HG02798 (cell line): ENCODE data around the gene DTX1.

Experiments used
- ATAC-seq: cut with Tn5 transposase; IDR thresholded peaks from one replicate; pipeline ENCODE4 v1.9.1; 2021; ENCODE audit warnings: mild to moderate bottlenecking; ENCODE audit not compliant: unreplicated experiment, poor library complexity

DTX1 gene

GRCh38 chr12:113054948-113055486 is 1.5 kb upstream of the DTX1 start:
- ATAC-seq, result no peak

GRCh38 chr12:113055594-113056380 is 743 bp upstream of the DTX1 start:
- ATAC-seq, result no peak

DNA sequence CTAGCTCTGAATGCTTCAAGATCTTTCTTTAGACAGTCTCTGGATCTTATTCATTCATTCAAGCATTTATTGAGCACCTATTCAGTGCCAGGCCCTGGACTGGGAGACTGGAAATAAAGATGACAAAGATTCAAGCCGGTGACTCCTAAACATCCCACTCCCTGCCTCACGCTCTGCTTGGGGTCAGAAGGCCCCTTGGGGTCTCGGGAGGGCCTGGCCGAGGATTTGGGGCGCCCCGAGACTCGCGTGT is 224 bp upstream of the DTX1 start:
- no peak for ATAC-seq

- ATAC-seq, result no peak
Measured at GRCh38 chr12:113057565-113058485, 1.3 kb downstream of the DTX1 start.

GRCh38 chr12:113058553-113058952 is 2.0 kb downstream of the DTX1 start:
- ATAC-seq, result no peak

DNA sequence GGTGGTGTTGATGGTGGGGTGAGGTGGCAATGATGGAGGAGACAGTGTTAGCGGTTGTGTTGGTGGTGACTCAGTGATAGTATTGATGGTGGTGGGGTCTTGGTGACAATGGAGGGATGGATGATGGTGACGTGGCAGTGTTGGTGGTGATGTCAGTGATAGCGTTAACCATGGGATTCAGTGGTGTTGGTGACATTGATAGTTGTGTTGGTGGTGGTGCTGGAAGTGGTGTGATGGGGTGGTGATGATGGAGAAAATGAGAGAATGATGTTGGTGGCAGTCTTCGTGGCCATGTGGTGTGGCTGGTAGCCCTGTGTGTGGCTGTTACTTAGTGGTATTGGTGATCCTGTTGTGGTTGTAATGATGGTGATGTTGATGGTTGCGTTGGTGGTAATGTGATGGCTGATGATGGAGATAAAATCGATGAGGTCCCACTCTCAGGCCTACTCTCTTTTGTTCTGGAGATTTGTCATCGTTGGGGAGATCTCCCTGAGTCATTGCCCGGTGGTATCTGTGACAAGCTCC is 2.6 kb downstream of the DTX1 start:
- no peak for ATAC-seq

GRCh38 chr12:113060336-113060960 is 3.9 kb downstream of the DTX1 start:
- ATAC-seq, result no peak

DNA sequence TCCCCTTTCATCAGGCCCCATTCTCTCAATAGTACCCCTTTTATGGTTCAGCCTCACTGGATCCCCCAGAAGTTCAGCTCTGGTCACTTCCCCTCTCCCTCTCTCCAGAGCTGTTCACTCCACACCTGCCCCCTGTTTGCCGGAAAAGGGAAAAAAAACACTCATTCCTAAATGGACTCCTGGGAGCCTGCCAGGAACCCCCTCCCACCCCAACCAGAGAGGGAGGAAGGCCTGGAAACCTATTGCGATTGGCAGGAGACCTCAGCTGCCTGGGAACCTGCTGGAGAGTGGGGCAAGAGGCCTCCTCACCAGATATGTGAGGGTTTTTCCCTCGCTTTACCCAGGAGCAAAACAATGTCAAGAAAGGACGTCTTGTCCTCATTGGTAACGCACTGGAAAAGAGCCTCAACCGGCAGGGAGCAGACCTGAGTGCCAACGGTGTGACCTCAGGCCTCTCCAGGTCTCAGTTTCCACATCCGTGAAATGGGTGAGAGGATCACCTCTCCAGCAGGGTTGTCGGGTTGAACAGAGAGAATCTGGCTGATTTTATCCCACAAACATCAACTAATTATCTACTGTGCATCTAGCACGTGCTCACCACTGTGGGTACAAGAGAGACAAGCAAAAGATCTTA is 4.6 kb downstream of the DTX1 start:
- no peak for ATAC-seq

DNA sequence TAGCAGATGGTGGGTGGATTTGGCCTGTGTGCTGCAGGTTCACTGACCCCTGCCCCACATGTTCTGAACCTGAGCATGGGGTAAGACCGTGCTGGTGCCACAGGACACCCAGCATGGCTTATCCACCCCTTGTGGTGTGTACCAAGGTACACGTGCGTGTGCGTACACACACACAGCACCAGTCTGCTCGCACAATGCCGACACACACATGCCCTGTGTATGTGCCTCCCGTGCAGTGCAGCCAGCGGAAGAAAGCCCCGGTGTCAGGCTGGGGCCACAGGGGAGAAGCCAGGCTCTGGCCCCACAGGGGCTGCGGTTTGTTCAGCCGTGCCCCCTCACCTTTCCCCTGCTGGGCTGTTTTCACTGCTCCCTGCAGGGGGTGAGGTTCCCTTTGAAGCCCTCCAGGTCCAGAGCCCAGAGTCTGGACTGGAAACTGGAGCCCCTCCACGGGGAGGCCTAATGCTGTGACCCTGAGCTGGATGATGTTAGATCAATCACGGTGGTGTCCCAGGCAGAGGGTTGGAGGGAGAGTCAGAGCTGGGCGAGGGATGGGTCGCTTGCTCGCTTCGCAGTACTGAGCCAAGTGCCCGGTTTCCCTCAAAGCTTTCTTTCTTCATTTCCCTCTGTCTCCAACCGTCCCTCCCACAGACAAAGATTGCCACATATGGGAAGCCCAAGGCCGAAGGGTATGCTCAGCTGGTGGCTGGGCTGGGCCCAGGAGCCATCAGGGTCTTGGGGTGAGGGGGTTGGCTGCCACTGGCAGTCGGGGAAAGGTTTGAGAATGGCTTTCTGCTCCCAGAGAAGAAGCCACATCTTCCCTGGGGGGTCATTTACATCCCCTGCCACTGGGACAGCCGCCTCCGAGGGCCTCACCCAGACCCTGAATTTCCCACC is 6.2 kb downstream of the DTX1 start:
- ATAC-seq, result peak; percentile 33

GRCh38 chr12:113063396-113064350 is 7.1 kb downstream of the DTX1 start:
- no peak for ATAC-seq

- no peak for ATAC-seq
Measured at GRCh38 chr12:113064395-113065125, 8.0 kb downstream of the DTX1 start.

DNA sequence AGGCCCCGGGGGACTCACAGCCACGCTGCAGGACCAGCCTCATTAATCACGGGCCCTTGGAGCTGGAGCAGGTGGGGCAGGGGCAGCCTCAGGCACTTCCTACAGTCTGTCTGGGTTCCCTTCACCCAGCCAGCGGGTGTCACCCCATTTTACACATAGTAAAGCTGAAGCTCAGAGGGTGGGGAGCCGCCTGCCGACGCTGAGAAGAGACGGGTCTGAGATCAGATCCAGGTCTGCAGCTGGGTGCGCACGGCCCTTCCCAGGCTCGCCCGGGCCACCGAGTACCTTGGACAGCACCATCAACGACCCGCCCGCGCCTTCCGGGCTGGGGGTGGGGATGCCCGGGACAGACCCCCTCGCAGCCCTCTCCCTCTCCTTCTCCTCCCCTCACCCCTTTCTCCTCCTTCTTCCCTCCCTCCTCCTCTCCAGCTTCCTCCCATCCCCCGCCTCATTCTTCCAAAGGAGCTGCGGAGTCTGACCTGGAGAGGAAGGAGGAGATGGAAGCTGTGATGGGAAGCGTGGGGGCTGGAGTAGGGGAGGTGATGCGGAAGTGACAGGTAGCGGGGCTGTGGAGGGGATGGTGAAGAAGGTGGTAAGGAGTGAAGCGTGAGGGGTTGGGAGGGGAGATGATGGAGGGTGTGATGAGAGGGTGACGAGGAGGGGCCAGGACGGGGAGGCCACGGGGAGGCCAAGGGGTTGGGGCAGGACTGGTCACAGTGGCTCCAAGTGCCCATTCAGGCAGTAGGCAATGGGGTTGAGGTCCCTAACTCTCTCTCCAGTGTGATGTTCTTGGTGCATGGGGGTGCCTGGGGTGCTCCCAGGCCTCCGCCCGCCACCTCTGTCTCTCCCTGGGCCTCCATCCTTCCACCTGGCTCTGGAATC is 8.8 kb downstream of the DTX1 start:
- ATAC-seq, result no peak

DNA sequence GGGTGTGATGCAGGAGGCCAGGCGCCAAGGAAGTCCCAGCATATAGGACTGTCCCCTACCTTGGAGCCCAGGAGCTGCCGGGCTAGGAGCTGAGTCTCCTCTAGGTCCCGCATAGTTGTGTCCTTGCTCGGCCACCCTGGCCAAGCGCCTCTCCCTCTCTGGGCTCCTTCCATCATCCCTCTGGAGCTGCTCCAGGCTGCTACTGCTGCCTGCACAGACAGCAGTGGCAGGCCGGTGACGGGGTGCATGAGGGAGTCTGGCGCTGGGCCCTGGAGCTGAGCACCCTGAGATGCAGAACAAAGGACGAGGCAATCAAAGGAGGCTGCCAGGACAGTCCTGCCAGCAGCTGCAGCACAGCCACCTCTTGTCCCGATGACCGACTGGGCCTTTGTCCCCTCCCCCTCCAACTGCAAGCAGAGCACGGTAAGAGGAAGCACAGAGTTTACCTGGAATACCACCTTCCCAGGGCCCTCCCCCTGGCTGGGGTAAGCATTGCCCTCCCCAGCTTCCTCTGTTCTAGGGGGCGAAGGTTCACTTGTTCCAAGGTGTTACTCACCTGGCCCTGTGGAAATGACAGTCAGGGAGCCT is 10.4 kb downstream of the DTX1 start:
- no peak for ATAC-seq

DNA sequence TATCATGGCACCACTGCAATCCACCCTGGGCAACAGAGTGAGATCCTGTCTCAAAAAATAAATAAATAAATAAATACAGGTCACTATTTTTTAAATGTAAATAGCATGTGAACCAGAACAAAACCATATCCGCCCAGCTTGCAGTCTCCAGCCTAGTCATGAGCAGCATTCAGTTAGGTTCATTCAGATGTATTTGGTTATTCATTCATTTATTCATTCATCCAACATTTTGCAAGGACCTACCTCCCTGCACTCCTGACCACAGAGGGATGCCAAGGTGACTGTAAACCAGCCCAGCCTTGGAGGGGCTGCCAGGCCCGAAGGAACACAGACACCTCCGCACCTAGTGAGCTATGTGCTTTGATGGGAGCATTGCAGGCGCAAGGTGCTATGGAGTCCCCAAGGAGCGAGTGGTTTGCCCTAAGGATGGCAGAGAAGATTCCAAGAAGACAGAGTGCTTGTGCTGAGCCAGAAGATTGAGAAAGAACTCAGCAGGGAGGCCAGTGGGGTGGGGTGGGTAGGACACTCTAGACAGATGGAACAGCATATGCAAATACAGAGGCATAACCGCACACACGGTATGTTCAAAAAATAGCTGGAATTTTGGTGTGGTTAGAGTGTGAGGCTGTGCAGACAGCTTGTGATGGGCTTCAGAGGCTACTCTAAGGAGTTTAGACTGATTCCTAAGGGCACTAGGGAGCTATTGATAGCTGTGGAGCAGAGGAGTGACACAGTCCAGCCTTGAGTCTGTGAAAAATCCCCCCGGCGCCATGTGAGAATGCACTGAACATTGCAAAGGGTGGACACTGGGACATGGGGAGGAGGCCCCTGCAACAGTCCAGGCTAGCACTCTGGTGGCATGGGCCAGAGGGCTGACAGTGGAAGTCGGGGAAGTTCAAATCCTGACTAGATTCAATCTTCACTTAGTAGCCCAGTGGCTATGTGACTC is 11.7 kb downstream of the DTX1 start:
- no peak for ATAC-seq

DNA sequence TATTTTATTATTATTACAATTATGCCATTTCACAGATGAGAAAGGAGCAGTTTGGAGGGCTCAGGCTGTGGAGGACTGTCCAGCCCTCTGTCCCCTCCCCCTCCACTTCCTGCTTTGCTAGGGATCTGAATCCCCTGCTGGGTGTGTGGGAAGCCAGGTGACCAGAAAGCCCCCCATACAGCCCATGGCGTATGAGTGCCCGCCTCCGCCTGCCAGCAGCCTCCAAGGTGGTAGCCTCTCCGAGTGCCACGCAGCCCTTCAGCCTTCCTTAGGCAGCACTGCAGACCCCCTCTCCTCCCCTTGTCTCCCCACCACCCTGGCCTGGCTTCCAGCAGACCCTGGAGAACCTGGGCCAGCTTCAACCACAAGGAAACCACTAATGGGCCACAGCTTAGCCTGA is 12.6 kb downstream of the DTX1 start:
- ATAC-seq, result no peak
